ENCODE data around the gene PREX1.
A peak's percentile ranks its signal among the peaks of the same experiment; 100 is the strongest.

PREX1 gene

DNA sequence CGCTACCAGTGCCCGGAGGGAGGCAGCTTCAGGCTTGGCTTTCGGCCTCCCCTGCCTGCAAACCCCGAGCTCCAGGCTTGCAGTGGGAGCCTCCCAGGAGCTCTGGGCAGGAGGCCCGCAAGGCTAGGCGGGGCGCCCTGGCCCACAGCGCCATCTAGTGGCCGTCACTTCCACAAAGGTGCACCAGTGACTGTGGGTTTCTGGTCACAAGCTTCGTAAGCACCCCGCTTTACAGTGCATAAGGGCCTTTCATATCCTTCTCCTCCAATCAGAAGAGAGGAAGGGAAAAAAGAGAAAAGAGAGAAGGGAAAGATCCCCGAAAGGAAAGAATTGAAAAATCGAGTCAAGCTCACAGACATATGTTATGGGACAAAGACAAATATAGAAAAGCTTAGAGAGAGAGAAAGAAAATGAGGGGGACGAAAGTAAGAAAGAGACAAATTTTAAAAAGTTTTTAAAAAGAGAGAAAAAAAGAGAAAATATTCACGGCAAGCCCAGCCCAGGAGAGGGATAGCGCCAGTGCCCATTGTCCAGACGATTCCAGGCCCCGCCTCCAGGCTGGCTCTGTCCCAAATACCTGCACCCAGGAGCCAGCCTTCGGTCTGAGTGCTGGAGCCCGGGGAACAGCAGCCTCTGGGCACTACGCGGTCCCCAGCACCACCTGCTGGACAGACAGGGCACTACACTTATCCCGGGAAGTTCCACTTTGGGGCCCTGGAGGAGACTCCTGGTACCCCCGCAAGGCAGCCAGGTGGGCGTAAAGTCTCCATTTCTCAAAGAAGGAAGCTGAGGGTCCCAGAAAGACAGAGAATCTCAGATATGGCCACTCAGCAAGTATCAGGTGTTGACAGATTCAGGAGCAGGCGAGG lies 207.1 kb downstream of the PREX1 start:
- H2AFZ ChIP-seq (ENCODE audit: low read length): no peak overlapping the region
- H3K79me1 ChIP-seq (ENCODE audit: low read depth, low read length): peaks cover 1% of the 10 kb centered on the region
- peak overlapping the region; percentile 94 for H3K18ac ChIP-seq (ENCODE audit: low read length)
- H4K91ac ChIP-seq (ENCODE audit: low read depth, low read length, poor library complexity): no peak overlapping the region
- H4K8ac ChIP-seq (ENCODE audit: low read depth, low read length): no peak overlapping the region
- H3K36me3 ChIP-seq (replicated peaks in 1 of 2; ENCODE audit: control insufficient read depth in 2 of 2, insufficient read depth in 2 of 2, low read length in 2 of 2): peaks cover 0 to 38% of the 10 kb centered on the region in 2 donors
- H3K4me2 ChIP-seq (ENCODE audit: insufficient read depth, low read length, poor library complexity, severe bottlenecking): peak overlapping the region; percentile 32
- peak overlapping the region; percentile 49 for H2BK120ac ChIP-seq (ENCODE audit: low read depth, low read length)
- H3K23ac ChIP-seq (ENCODE audit: low read depth, low read length, poor library complexity): no peak overlapping the region
- H3K9ac ChIP-seq (ENCODE audit: low read depth, low read length, poor library complexity): peak overlapping the region; percentile 50
- H2AK5ac ChIP-seq (ENCODE audit: low read depth, low read length): peak overlapping the region; percentile 87
- no peaks in the 10 kb centered on the region for H3K9me3 ChIP-seq (replicated peaks in 1 of 2; ENCODE audit: control insufficient read depth in 2 of 2, insufficient read depth in 1 of 2, low read depth in 1 of 2, low read length in 2 of 2)
- H2BK12ac ChIP-seq (ENCODE audit: low read length): peak overlapping the region; percentile 63
- no peak overlapping the region for H3K27ac ChIP-seq (replicated peaks; ENCODE audit: low read length)
- DNase-seq (ENCODE audit: low spot score): peak; percentile 90
- H3K4me3 ChIP-seq (ENCODE audit: low read length in 2 of 2): no peak overlapping the region
- no peak overlapping the region for H3K14ac ChIP-seq (ENCODE audit: low read length)
- H3K27me3 ChIP-seq (ENCODE audit: control insufficient read depth in 3 of 3, insufficient read depth in 3 of 3, low read depth in 1 of 3, low read length in 3 of 3): no peaks in the 10 kb centered on the region
- H3K4me1 ChIP-seq (ENCODE audit: control insufficient read depth in 2 of 2, insufficient read depth in 1 of 2, low read depth in 1 of 2, low read length in 2 of 2): peaks cover 0 to 2% of the 10 kb centered on the region in 2 donors
- H3K4ac ChIP-seq (ENCODE audit: low read length): no peak overlapping the region
- H2BK15ac ChIP-seq (ENCODE audit: low read length): peak overlapping the region; percentile 42
- WGBS, 2 donors (ENCODE audit: extremely low coverage in 2 of 2, insufficient read length in 2 of 2, insufficient replicate concordance in 1 of 2): 100% methylated on average over 1 of the region's 26 CpGs; no CpG with 5 or more reads in 1 of the 2 donors
- H2BK5ac ChIP-seq (ENCODE audit: low read length): no peak overlapping the region

DNA sequence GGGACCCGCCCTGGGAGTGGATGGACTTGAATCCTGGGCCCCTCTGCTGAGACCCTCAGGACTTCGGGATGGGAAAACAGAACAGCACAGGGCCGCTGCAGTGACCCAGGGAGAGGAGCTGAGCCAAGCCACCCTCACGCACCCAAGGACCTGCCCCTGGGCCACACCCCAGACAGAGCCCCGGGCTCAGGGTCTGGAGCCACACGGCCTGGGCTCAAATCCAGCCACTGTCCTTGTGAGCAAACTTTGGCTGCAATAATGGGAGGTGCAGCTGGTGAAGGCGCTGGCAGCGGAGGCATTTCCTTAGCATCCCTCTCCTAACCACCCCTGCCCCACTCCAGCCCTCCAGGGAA lies 207.7 kb downstream of the PREX1 start:
- H3K9ac ChIP-seq (ENCODE audit: low read depth, low read length, poor library complexity): peak overlapping the region; percentile 50
- H3K4me3 ChIP-seq (ENCODE audit: low read length in 2 of 2): no peak overlapping the region
- no peak overlapping the region for H3K4me2 ChIP-seq (ENCODE audit: insufficient read depth, low read length, poor library complexity, severe bottlenecking)
- peak overlapping the region; percentile 83 for H2AK5ac ChIP-seq (ENCODE audit: low read depth, low read length)
- no peak overlapping the region for H3K4ac ChIP-seq (ENCODE audit: low read length)
- H3K27ac ChIP-seq (replicated peaks; ENCODE audit: low read length): no peak overlapping the region
- peaks cover 0 to 2% of the 10 kb centered on the region in 2 donors for H3K4me1 ChIP-seq (ENCODE audit: control insufficient read depth in 2 of 2, insufficient read depth in 1 of 2, low read depth in 1 of 2, low read length in 2 of 2)
- H3K18ac ChIP-seq (ENCODE audit: low read length): peak overlapping the region; percentile 94
- H2BK12ac ChIP-seq (ENCODE audit: low read length): peak overlapping the region; percentile 63
- no peak for DNase-seq (ENCODE audit: low spot score)
- no peak overlapping the region for H3K14ac ChIP-seq (ENCODE audit: low read length)
- peaks cover 1% of the 10 kb centered on the region for H3K79me1 ChIP-seq (ENCODE audit: low read depth, low read length)
- H4K8ac ChIP-seq (ENCODE audit: low read depth, low read length): no peak overlapping the region
- no CpG with 5 or more reads among the region's 8 CpGs for WGBS, 2 donors (ENCODE audit: extremely low coverage in 2 of 2, insufficient read length in 2 of 2, insufficient replicate concordance in 1 of 2)
- H2BK5ac ChIP-seq (ENCODE audit: low read length): no peak overlapping the region
- peak overlapping the region; percentile 49 for H2BK120ac ChIP-seq (ENCODE audit: low read depth, low read length)
- no peak overlapping the region for H4K91ac ChIP-seq (ENCODE audit: low read depth, low read length, poor library complexity)
- H3K27me3 ChIP-seq (ENCODE audit: control insufficient read depth in 3 of 3, insufficient read depth in 3 of 3, low read depth in 1 of 3, low read length in 3 of 3): no peaks in the 10 kb centered on the region
- H2BK15ac ChIP-seq (ENCODE audit: low read length): peak overlapping the region; percentile 42
- H2AFZ ChIP-seq (ENCODE audit: low read length): no peak overlapping the region
- H3K36me3 ChIP-seq (replicated peaks in 1 of 2; ENCODE audit: control insufficient read depth in 2 of 2, insufficient read depth in 2 of 2, low read length in 2 of 2): peaks cover 0 to 32% of the 10 kb centered on the region in 2 donors
- H3K9me3 ChIP-seq (replicated peaks in 1 of 2; ENCODE audit: control insufficient read depth in 2 of 2, insufficient read depth in 1 of 2, low read depth in 1 of 2, low read length in 2 of 2): no peaks in the 10 kb centered on the region
- H3K23ac ChIP-seq (ENCODE audit: low read depth, low read length, poor library complexity): no peak overlapping the region

DNA sequence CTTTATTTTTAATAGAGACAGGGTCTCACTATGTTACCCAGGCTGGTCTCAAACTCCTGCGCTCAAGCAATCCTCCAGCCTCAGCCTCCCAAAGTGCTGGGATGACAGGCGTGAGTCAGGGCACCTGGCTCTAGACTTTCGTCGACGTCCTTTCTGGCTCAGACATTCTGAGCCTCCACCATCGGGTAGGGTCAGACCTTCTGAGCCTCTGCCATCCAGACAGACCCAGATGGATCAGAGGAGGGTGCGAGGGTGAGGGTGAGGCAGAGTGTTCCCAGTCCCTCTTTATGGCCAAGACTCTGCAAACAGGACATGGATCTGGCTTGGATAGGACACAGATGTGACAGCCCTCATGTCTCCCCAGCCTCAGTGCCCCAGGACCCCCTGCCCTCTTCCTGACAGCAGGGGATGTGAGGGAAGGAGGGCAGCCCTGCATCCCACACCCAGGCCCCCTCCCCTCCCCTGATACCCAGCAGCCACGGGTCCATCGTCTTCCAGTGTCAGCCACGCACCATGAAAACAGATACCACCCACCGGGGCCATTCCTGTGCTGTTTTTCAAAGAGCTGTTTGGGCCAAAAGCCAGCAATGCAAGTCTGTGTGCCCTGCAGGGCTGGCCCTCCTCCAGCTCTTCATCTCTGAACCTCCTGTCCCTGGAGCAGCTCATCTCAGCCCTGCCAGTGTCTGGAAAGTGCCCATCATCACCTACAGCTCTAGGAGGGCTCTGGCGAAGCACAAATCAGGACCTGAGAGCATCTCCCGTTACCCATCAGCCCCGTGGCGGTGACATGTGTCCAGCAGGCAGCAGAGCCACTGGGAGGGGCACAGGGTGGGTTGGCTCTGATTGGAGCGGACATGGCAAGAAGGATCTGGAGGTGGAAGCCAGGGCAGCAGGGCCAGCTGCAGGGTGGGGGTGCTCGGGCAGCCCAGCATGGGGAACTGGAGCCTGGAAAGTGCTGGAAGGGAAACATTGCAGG lies 208.4 kb downstream of the PREX1 start:
- no peak overlapping the region for H4K8ac ChIP-seq (ENCODE audit: low read depth, low read length)
- H3K9me3 ChIP-seq (replicated peaks in 1 of 2; ENCODE audit: control insufficient read depth in 2 of 2, insufficient read depth in 1 of 2, low read depth in 1 of 2, low read length in 2 of 2): no peaks in the 10 kb centered on the region
- H3K4me3 ChIP-seq (ENCODE audit: low read length in 2 of 2): no peak overlapping the region
- H2AK5ac ChIP-seq (ENCODE audit: low read depth, low read length): peak overlapping the region; percentile 83
- peak overlapping the region; percentile 26 for H3K4ac ChIP-seq (ENCODE audit: low read length)
- no peaks in the 10 kb centered on the region for H3K79me1 ChIP-seq (ENCODE audit: low read depth, low read length)
- H3K4me1 ChIP-seq (ENCODE audit: control insufficient read depth in 2 of 2, insufficient read depth in 1 of 2, low read depth in 1 of 2, low read length in 2 of 2): peaks cover 0 to 2% of the 10 kb centered on the region in 2 donors
- H3K4me2 ChIP-seq (ENCODE audit: insufficient read depth, low read length, poor library complexity, severe bottlenecking): no peak overlapping the region
- H3K23ac ChIP-seq (ENCODE audit: low read depth, low read length, poor library complexity): no peak overlapping the region
- H3K36me3 ChIP-seq (replicated peaks in 1 of 2; ENCODE audit: control insufficient read depth in 2 of 2, insufficient read depth in 2 of 2, low read length in 2 of 2): peaks cover 0 to 24% of the 10 kb centered on the region in 2 donors
- WGBS, 2 donors (ENCODE audit: extremely low coverage in 2 of 2, insufficient read length in 2 of 2, insufficient replicate concordance in 1 of 2): no CpG with 5 or more reads among the region's 17 CpGs
- H3K14ac ChIP-seq (ENCODE audit: low read length): no peak overlapping the region
- peak overlapping the region; percentile 50 for H3K9ac ChIP-seq (ENCODE audit: low read depth, low read length, poor library complexity)
- H2AFZ ChIP-seq (ENCODE audit: low read length): no peak overlapping the region
- no peak for DNase-seq (ENCODE audit: low spot score)
- H4K91ac ChIP-seq (ENCODE audit: low read depth, low read length, poor library complexity): no peak overlapping the region
- peak overlapping the region; percentile 49 for H2BK120ac ChIP-seq (ENCODE audit: low read depth, low read length)
- no peak overlapping the region for H2BK12ac ChIP-seq (ENCODE audit: low read length)
- H2BK15ac ChIP-seq (ENCODE audit: low read length): peak overlapping the region; percentile 42
- H3K27ac ChIP-seq (replicated peaks; ENCODE audit: low read length): no peak overlapping the region
- H2BK5ac ChIP-seq (ENCODE audit: low read length): no peak overlapping the region
- no peaks in the 10 kb centered on the region for H3K27me3 ChIP-seq (ENCODE audit: control insufficient read depth in 3 of 3, insufficient read depth in 3 of 3, low read depth in 1 of 3, low read length in 3 of 3)
- H3K18ac ChIP-seq (ENCODE audit: low read length): peak overlapping the region; percentile 94
